Amniotic epithelial cell (primary cell): ENCODE data around the gene DOCK4.

Experiments used
- DNase-seq: peaks from one replicate; pipeline ENCODE4 v3.0.0-alpha.2; 2010; ENCODE audit warnings: low read depth

Gene DOCK4

GRCh38 chr7:111730476-111731300 is 475.5 kb downstream of the DOCK4 start:
- DNase-seq, result peak; percentile 14

GRCh38 chr7:111730057-111730456 is 476.1 kb downstream of the DOCK4 start:
- DNase-seq, result no peak

- DNase-seq, result no peak
These were observed 476.7 kb downstream of the DOCK4 start for GRCh38 chr7:111729483-111729882.

GRCh38 chr7:111728635-111728995 is 477.6 kb downstream of the DOCK4 start:
- DNase-seq, result no peak

GRCh38 chr7:111727905-111728634 is 478.1 kb downstream of the DOCK4 start:
- no peak for DNase-seq

GRCh38 chr7:111718886-111719285 is 487.3 kb downstream of the DOCK4 start:
- no peak for DNase-seq

GRCh38 chr7:111711426-111712065 is 494.7 kb downstream of the DOCK4 start:
- no peak for DNase-seq

- no peak for DNase-seq
These were observed 495.3 kb downstream of the DOCK4 start for GRCh38 chr7:111710839-111711380.

- DNase-seq, result no peak
These were observed 498.1 kb downstream of the DOCK4 start for GRCh38 chr7:111708072-111708471.

GRCh38 chr7:111705807-111706206 is 500.4 kb downstream of the DOCK4 start:
- no peak for DNase-seq

GRCh38 chr7:111697771-111698170 is 508.4 kb downstream of the DOCK4 start:
- DNase-seq, result no peak

GRCh38 chr7:111694376-111694775 is 511.8 kb downstream of the DOCK4 start:
- DNase-seq, result no peak

GRCh38 chr7:111690364-111691111 is 515.7 kb downstream of the DOCK4 start:
- DNase-seq, result no peak

GRCh38 chr7:111685349-111685748 is 520.9 kb downstream of the DOCK4 start:
- DNase-seq, result no peak

- no peak for DNase-seq
These were observed 523.4 kb downstream of the DOCK4 start for GRCh38 chr7:111682588-111683340.

- no peak for DNase-seq
These were observed 525.0 kb downstream of the DOCK4 start for GRCh38 chr7:111681242-111681641.

- no peak for DNase-seq
These were observed 527.2 kb downstream of the DOCK4 start for GRCh38 chr7:111678986-111679385.

- DNase-seq, result no peak
These were observed 527.9 kb downstream of the DOCK4 start for GRCh38 chr7:111678281-111678680.

GRCh38 chr7:111677848-111678247 is 528.4 kb downstream of the DOCK4 start:
- peak; percentile 1 for DNase-seq

- no peak for DNase-seq
These were observed 529.4 kb downstream of the DOCK4 start for GRCh38 chr7:111676811-111677210.
